Muscle layer of colon (tissue), 2 donors: ENCODE results near the gene TPO.

Source experiments
- H3K27ac ChIP-seq: one replicate; pipeline ENCODE4 v1.7.0; 2013; ENCODE audit warnings: low read depth, mild to moderate bottlenecking, low read length, moderate library complexity
- H3K27me3 ChIP-seq, 2 donors: one replicate each; pipeline ENCODE4 v1.7.0; 2013; ENCODE audit warnings: low read length in 2 of 2, mild to moderate bottlenecking in 2 of 2; ENCODE audit not compliant: insufficient read depth in 2 of 2, control insufficient read depth in 1 of 2
- H3K36me3 ChIP-seq: one replicate; pipeline ENCODE4 v1.7.0; 2013; ENCODE audit warnings: mild to moderate bottlenecking, low read length; ENCODE audit not compliant: insufficient read depth
- H3K4me1 ChIP-seq: one replicate; pipeline ENCODE4 v1.7.0; 2013; ENCODE audit warnings: mild to moderate bottlenecking, low read length; ENCODE audit not compliant: insufficient read depth
- H3K4me3 ChIP-seq, 2 donors: one replicate each; pipeline ENCODE4 v1.7.0; 2013; ENCODE audit warnings: low read length in 2 of 2, low read depth in 1 of 2, mild to moderate bottlenecking in 1 of 2, moderate library complexity in 1 of 2
- H3K9ac ChIP-seq: one replicate; pipeline ENCODE4 v1.7.0; 2013; ENCODE audit warnings: low read length
- H3K9me3 ChIP-seq: one replicate; pipeline ENCODE4 v1.7.0; 2013; ENCODE audit warnings: mild to moderate bottlenecking, low read length
- donor health status: abdominal sarcoma.
- donor health status: Adenocarcinoma of cecum.

TPO gene

DNA sequence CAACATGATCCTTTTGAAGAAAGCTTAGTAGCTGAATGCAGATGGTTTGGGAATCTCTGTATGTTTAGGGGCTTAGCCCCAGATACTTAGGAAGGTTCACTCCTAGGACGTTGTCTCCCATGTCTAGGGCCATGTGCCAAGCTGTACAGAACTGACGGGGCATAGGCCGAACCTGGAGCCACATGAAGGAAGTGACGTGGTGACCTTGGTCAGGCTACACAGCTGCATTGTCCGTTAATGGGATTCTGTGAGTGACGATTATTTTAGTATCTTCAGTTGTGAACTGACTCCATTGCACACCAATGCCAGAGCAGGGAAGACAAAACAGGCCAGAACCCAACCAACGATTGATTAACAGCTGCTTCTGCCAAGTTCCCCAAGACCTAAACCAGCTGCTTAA, 139.3 kb downstream of the TPO start:
- no peak overlapping the region for H3K27ac ChIP-seq
- no peak overlapping the region for H3K4me3 ChIP-seq

DNA sequence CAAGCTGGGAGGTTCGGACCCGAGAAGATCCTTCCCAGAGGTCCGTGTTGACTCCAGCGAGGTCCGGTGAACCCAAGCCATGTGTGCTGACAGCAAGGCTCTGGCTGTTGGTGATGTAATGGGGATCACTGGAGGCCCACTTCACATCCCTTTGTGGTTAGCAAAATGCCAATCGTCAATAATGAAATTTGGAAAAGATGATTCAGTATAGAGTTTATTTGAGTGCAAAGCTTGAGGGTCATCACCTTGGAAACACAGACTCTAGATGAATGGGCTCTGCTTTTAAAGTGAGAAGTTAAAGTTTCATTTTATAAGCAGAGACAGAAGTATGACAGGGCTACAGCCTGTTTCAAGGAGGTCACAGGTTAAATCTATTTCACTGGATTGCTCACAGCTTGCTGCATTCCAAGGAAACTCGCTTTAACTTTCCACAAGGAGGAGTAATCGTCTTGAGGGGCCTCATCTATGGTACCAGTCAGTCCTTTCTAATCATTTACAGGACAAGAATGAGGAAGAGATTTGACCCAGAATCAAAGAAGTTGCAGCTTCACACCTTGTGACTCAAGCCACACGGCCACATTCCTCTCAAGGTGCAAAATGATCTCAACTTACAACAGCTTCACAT, 140.5 kb downstream of the TPO start:
- no peak overlapping the region for H3K27ac ChIP-seq

More for the DNA sequence above, 139.3 kb downstream of the TPO start:
- Histone ChIP-seq H3K9me3 (no peaks in the 10 kb centered on the region), H3K4me1 (peaks cover 10% of the 10 kb centered on the region), H3K27me3 (no peaks in the 10 kb centered on the region), H3K36me3 (no peaks in the 10 kb centered on the region), H3K9ac (no peak overlapping the region)

GRCh38 chr2:1556286-1556685, 143.0 kb downstream of the TPO start:
- H3K27ac ChIP-seq: no peak overlapping the region
- no peaks in the 10 kb centered on the region for H3K9me3 ChIP-seq
- no peak overlapping the region for H3K9ac ChIP-seq
- H3K4me3 ChIP-seq: no peak overlapping the region
- no peaks in the 10 kb centered on the region for H3K36me3 ChIP-seq
- no peaks in the 10 kb centered on the region for H3K27me3 ChIP-seq
- H3K4me1 ChIP-seq: peaks cover 3% of the 10 kb centered on the region

More for the DNA sequence above, 140.5 kb downstream of the TPO start:
- no peak overlapping the region for H3K9ac ChIP-seq
- no peaks in the 10 kb centered on the region for H3K27me3 ChIP-seq
- no peaks in the 10 kb centered on the region for H3K9me3 ChIP-seq
- no peak overlapping the region for H3K4me3 ChIP-seq
- H3K36me3 ChIP-seq: no peaks in the 10 kb centered on the region
- H3K4me1 ChIP-seq: peaks cover 10% of the 10 kb centered on the region

DNA sequence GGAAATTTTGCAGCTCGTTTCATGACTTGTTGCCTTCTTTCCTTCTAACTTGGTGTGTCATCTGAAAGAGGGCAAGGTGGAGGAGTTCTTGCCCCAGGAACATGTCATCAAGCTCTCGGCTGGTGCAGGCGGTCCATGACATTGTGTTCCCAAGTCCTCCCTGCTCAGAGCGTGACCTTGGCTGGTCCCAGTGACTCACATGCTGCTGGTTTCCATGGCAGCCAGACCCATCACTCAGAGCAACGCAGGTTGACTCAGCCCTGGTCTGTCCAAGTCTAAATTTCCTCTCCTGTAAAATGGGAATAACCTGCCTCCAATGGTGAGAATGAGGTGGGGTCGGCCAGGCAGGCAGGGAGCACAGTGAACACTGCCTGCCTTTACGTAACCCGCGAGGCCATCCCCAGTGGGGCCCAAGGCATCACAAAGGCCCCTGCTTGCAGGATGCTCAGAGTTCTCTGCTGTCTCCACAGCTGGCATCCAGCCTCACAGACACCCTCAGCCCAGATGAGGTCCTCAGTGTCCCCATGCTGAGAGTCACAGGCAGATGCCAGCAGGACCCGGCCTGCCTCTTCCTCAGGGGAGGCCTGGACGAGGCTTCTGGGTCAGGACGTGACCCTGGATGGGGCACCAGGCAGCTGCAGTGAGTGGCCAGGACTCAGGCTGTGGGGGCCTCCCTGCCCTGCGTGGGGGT, 143.7 kb downstream of the TPO start:
- no peaks in the 10 kb centered on the region for H3K27me3 ChIP-seq

GRCh38 chr2:1557467-1557820, 144.2 kb downstream of the TPO start:
- Histone ChIP-seq H3K9ac (no peak overlapping the region), H3K4me3 (no peak overlapping the region), H3K27me3 (no peaks in the 10 kb centered on the region)

More for the DNA sequence above, 143.7 kb downstream of the TPO start:
- Histone ChIP-seq H3K27ac (no peak overlapping the region), H3K9ac (no peak overlapping the region), H3K9me3 (no peaks in the 10 kb centered on the region), H3K36me3 (no peaks in the 10 kb centered on the region), H3K4me1 (peaks cover 3% of the 10 kb centered on the region), H3K4me3 (no peak overlapping the region)

DNA sequence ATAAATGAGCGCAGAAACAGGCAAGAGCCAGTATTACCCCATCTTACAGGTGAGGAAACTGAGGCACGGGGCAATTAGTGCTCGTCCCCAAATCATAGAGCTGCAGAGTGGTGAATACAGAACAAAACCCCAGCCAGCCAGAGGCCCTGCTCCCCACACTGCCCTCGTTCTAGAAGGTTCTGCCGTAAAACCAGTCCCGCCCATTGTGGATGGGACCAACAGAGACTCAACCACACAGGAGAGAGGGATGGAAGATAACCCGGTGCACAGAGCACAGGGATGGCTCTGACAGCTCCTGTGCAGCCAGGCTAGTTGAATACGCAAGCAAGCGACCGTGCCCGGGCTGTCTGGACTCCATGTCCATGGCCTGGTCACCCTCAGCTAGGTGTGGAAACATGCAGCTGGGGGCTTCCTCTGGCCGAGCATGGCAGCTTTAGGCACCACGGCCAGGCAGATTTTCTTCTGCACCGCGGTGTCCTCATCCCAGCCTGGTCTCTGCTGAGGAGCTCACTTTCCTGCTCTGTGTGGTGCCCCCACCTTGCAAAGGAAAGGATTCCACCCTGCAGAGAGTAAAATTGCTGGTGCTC, 146.4 kb downstream of the TPO start:
- no peaks in the 10 kb centered on the region for H3K4me1 ChIP-seq
- H3K9ac ChIP-seq: no peak overlapping the region

More at GRCh38 chr2:1557467-1557820, 144.2 kb downstream of the TPO start:
- Histone ChIP-seq H3K9me3 (no peaks in the 10 kb centered on the region), H3K4me1 (peaks cover 3% of the 10 kb centered on the region), H3K36me3 (no peaks in the 10 kb centered on the region), H3K27ac (no peak overlapping the region)

GRCh38 chr2:1561259-1561658, 148.0 kb downstream of the TPO start:
- Histone ChIP-seq H3K9ac (no peak overlapping the region), H3K27ac (no peak overlapping the region), H3K27me3 (peaks cover 0 to 6% of the 10 kb centered on the region in 2 donors), H3K9me3 (no peaks in the 10 kb centered on the region), H3K4me3 (no peak overlapping the region), H3K36me3 (no peaks in the 10 kb centered on the region), H3K4me1 (no peaks in the 10 kb centered on the region)

More for the DNA sequence above, 146.4 kb downstream of the TPO start:
- Histone ChIP-seq H3K27ac (no peak overlapping the region), H3K4me3 (no peak overlapping the region), H3K9me3 (no peaks in the 10 kb centered on the region), H3K27me3 (peaks cover 0 to 6% of the 10 kb centered on the region in 2 donors), H3K36me3 (no peaks in the 10 kb centered on the region)

DNA sequence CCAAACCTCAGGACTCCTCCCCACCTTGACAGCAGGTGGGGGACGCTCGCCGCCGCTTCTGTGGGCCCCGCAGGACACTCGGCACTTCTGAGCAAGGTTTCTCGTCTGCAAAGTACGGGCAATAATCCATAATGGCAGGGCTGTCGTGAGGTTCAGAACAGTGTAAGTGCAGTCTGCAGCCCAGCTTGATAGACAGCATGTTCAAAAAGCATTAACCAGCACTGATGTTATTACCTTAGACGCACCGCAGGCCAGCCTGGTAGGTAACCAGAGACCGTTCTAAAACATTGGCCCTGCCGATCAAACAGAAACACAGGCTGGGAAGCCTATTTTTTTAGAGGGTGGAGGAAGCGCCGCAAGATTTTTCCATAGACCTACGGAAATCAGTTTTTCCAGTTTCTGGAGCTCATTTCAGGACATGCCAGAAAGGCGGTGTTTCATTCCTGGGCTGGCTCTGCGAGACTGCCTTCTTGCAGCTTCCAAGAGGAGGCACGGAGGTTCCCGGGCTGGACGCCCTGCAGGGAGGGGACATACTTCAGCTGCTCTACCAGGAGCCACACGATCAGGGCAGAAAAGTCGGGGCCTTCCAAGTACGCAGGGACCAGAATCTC, 148.7 kb downstream of the TPO start:
- Histone ChIP-seq H3K27ac (no peak overlapping the region), H3K9me3 (no peaks in the 10 kb centered on the region), H3K4me1 (no peaks in the 10 kb centered on the region), H3K4me3 (no peak overlapping the region), H3K9ac (no peak overlapping the region), H3K27me3 (peaks cover 0 to 6% of the 10 kb centered on the region in 2 donors), H3K36me3 (no peaks in the 10 kb centered on the region)

- Histone ChIP-seq H3K27me3 (peaks cover 0 to 6% of the 10 kb centered on the region in 2 donors), H3K9ac (no peak overlapping the region), H3K9me3 (no peaks in the 10 kb centered on the region), H3K4me3 (no peak overlapping the region), H3K27ac (no peak overlapping the region), H3K4me1 (no peaks in the 10 kb centered on the region), H3K36me3 (no peaks in the 10 kb centered on the region)
These were observed 150.0 kb downstream of the TPO start for GRCh38 chr2:1563084-1563857.

GRCh38 chr2:1563943-1564891, 151.0 kb downstream of the TPO start:
- Histone ChIP-seq H3K9ac (no peak overlapping the region), H3K27ac (no peak overlapping the region), H3K4me1 (no peaks in the 10 kb centered on the region), H3K27me3 (peaks cover 0 to 6% of the 10 kb centered on the region in 2 donors), H3K9me3 (no peaks in the 10 kb centered on the region), H3K36me3 (no peaks in the 10 kb centered on the region), H3K4me3 (no peak overlapping the region)
